K562 (cell line): ENCODE data around the gene RUNDC1. TPM values are rescaled to one million over a fixed set of nuclear protein-coding genes. Genes with fewer than 3 reads are reported as not detected.
A peak's percentile ranks its signal among the peaks of the same experiment; 100 is the strongest.

Source experiments
- ARID1B ChIP-seq: fragments of 450-650 bp; IDR thresholded peaks from 2 replicates; pipeline ENCODE4 v1.6.1; 2016; ENCODE audit warnings: antibody characterized with exemption, mild to moderate bottlenecking, inconsistent platforms
- CBX5 ChIP-seq: IDR thresholded peaks from 2 replicates; pipeline ENCODE4 v1.6.1; 2014; ENCODE audit warnings: low read depth, borderline replicate concordance
- FOXK1 ChIP-seq: sonication (generic); formaldehyde crosslinking; IDR thresholded peaks from 2 replicates; pipeline ENCODE4 v1.8.0; 2022; ENCODE audit warnings: missing genetic modification reagents, mild to moderate bottlenecking, borderline replicate concordance
- FOXM1 ChIP-seq, 2 experiments: fragments of 450-650 bp in 1 of 2; sonication (generic) in 1 of 2; formaldehyde crosslinking in 1 of 2; IDR thresholded peaks; 2 replicates each; pipeline versions ENCODE4 v1.6.1 to v1.9.0; 2017 to 2022; ENCODE audit warnings: low read depth in 2 of 2, mild to moderate bottlenecking in 2 of 2, missing genetic modification reagents in 1 of 2, moderate library complexity in 1 of 2
- HDAC1 ChIP-seq, 2 experiments: fragments of 450-650 bp; IDR thresholded peaks; 2 replicates each; pipeline ENCODE4 v1.6.1; 2016 to 2017; ENCODE audit warnings: inconsistent platforms in 1 of 2, mild to moderate bottlenecking in 1 of 2, moderate library complexity in 1 of 2
- MYC ChIP-seq, 2 experiments: fragments of 250-450 bp in 1 of 2; sonication (Bioruptor Pico) in 1 of 2; IDR thresholded peaks; 2 replicates each; pipeline versions ENCODE4 v1.5.1 to v1.6.1; 2012 to 2021; ENCODE audit warnings: low read depth in 2 of 2, borderline replicate concordance in 1 of 2, improper control_type of control experiment in 1 of 2, low read length in 1 of 2, mild to moderate bottlenecking in 1 of 2, moderate library complexity in 1 of 2
- NCOA6 ChIP-seq: fragments of 450-650 bp; IDR thresholded peaks from 2 replicates; pipeline ENCODE4 v1.6.1; 2017; ENCODE audit warnings: mild to moderate bottlenecking
- PCBP2 ChIP-seq: fragments of 200-400 bp; formaldehyde crosslinking; IDR thresholded peaks from 2 replicates; pipeline ENCODE4 v1.6.1; 2018; ENCODE audit warnings: low read length, low read depth, mild to moderate bottlenecking, moderate library complexity; ENCODE audit not compliant: poor library complexity, severe bottlenecking
- RHOXF2B ChIP-seq: fragments of 250-450 bp; sonication (Bioruptor Pico); conservative IDR thresholded peaks from 2 replicates; pipeline ENCODE4 v1.5.1; 2021
- THRAP3 ChIP-seq: fragments of 450-650 bp; IDR thresholded peaks from 2 replicates; pipeline ENCODE4 v1.6.1; 2016; ENCODE audit warnings: mild to moderate bottlenecking, inconsistent platforms, borderline replicate concordance
- XRCC5 ChIP-seq: fragments of 200-400 bp; formaldehyde crosslinking; IDR thresholded peaks from 2 replicates; pipeline ENCODE4 v1.6.1; 2017; ENCODE audit warnings: low read depth, mild to moderate bottlenecking, low read length
- ZC3H8 ChIP-seq: fragments of 450-650 bp; IDR thresholded peaks from 2 replicates; pipeline ENCODE4 v1.6.1; 2017
- ZNF184 ChIP-seq: sonication (generic); formaldehyde crosslinking; IDR thresholded peaks from 2 replicates; pipeline ENCODE4 v1.5.0; 2020; ENCODE audit warnings: missing genetic modification reagents
- polyA plus RNA-seq, 8 experiments: library from polyadenylated mRNA; depleted of rRNA in 4 of 8; stranded (reverse) in 5 of 8; unstranded in 3 of 8; fragments of >200 nt; fragmentation: Nextera tagmentation in 2 of 8; fragmentation: Illumina TruSeq in 1 of 8; extraction: Ambion mirVana in 2 of 8; extraction: Trizol in 1 of 8; gene quantifications; 2 replicates each; pipeline versions ENCODE4 v1.2.1 to v1.2.3, GENCODE V29; 2011 to 2014; ENCODE audit warnings: inconsistent platforms in 1 of 8, missing spikeins in 1 of 8
- total RNA-seq, 7 experiments: library from RNA; depleted of rRNA in 6 of 7; stranded (reverse); fragments of >200 nt in 6 of 7; fragmentation: Illumina TruSeq in 2 of 7; extraction: Trizol in 2 of 7; gene quantifications; 2 replicates each; pipeline versions ENCODE4 v1.2.1 to v1.2.3, GENCODE V29; 2011 to 2021; ENCODE audit warnings: low replicate concordance in 1 of 7
- TF ChIP-seq, protein P1 (sequence below): fragments of 450-650 bp; IDR thresholded peaks from 2 replicates; pipeline ENCODE4 v1.6.1; 2016; ENCODE audit warnings: mild to moderate bottlenecking, moderate library complexity

Gene RUNDC1
- total and polyA plus RNA-seq, 9 of the 15 experiments (the other 6 are each of a cell fraction or from before 2014, with no cell fraction given): 3.4 to 12.6 (median 9.4) TPM

DNA sequence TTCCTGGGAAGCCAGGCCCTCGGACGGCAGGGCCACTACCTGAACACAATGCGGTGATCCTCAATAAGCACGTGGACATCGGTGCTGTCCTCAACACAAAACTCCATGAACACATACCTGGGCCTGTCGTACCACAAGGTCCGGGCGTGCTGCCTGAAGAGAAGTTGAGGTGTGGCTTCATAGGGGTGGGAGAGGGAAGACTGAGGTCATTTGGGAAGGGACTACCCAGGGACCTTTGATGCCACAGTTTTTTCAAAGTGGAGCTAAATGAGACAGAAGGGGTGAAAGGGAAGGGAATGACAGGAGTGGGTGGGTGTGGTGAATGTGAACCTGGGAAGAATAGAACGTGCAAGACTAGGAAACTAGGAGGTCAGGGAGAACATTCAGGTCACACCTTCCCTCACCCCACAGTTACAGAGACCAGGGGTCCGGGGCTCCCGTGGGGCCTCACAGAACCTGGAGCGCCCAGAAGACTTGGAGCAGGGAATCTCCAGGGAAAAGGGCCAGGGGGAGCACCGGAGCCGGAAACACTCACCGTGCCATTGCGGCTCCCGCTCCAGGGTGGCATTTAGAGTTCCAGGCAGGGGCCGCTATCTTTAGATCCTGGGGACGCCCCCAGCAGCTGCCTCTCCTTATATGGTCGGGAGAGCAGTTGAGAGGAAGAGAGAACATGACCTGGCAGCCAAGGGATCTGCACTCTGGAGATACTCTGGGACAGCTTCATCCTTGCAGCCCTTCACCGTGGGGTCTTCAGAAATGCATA, 673 bp upstream of the RUNDC1 start, which contains the start of gene PTGES3L (continued):
- TF ChIP-seq FOXM1 (IDR thresholded peaks at IDR 0.05; ENCODE audit: low read depth) (no peak), FOXM1 (CRISPR knock-in tag; IDR thresholded peaks at IDR 0.05; ENCODE audit: low read depth) (no peak), MYC (IDR thresholded peaks at IDR 0.05; ENCODE audit: low read depth, low read length) (0 out of 2 replicates have a peak, but pooled peaks have one; percentile 50), MYC (CRISPR knock-in tag; IDR thresholded peaks at IDR 0.05; ENCODE audit: borderline replicate concordance, low read depth) (no peak), FOXK1 (CRISPR knock-in tag) (no peak), ZNF184 (CRISPR knock-in tag) (no peak), CBX5 (no peak), XRCC5 (no peak; the same call in 1 of the 2 replicates), ZC3H8 (peak; percentile 12; the same call in 1 of the 2 replicates), RHOXF2B (CRISPR knock-in tag) (no peak), HDAC1 (IDR thresholded peaks at IDR 0.05) (no peak), ARID1B (peak; percentile 16; the same call in 1 of the 2 replicates), THRAP3 (no peak), NCOA6 (no peak), PCBP2 (no peak)
- TF ChIP-seq, protein P1, sequence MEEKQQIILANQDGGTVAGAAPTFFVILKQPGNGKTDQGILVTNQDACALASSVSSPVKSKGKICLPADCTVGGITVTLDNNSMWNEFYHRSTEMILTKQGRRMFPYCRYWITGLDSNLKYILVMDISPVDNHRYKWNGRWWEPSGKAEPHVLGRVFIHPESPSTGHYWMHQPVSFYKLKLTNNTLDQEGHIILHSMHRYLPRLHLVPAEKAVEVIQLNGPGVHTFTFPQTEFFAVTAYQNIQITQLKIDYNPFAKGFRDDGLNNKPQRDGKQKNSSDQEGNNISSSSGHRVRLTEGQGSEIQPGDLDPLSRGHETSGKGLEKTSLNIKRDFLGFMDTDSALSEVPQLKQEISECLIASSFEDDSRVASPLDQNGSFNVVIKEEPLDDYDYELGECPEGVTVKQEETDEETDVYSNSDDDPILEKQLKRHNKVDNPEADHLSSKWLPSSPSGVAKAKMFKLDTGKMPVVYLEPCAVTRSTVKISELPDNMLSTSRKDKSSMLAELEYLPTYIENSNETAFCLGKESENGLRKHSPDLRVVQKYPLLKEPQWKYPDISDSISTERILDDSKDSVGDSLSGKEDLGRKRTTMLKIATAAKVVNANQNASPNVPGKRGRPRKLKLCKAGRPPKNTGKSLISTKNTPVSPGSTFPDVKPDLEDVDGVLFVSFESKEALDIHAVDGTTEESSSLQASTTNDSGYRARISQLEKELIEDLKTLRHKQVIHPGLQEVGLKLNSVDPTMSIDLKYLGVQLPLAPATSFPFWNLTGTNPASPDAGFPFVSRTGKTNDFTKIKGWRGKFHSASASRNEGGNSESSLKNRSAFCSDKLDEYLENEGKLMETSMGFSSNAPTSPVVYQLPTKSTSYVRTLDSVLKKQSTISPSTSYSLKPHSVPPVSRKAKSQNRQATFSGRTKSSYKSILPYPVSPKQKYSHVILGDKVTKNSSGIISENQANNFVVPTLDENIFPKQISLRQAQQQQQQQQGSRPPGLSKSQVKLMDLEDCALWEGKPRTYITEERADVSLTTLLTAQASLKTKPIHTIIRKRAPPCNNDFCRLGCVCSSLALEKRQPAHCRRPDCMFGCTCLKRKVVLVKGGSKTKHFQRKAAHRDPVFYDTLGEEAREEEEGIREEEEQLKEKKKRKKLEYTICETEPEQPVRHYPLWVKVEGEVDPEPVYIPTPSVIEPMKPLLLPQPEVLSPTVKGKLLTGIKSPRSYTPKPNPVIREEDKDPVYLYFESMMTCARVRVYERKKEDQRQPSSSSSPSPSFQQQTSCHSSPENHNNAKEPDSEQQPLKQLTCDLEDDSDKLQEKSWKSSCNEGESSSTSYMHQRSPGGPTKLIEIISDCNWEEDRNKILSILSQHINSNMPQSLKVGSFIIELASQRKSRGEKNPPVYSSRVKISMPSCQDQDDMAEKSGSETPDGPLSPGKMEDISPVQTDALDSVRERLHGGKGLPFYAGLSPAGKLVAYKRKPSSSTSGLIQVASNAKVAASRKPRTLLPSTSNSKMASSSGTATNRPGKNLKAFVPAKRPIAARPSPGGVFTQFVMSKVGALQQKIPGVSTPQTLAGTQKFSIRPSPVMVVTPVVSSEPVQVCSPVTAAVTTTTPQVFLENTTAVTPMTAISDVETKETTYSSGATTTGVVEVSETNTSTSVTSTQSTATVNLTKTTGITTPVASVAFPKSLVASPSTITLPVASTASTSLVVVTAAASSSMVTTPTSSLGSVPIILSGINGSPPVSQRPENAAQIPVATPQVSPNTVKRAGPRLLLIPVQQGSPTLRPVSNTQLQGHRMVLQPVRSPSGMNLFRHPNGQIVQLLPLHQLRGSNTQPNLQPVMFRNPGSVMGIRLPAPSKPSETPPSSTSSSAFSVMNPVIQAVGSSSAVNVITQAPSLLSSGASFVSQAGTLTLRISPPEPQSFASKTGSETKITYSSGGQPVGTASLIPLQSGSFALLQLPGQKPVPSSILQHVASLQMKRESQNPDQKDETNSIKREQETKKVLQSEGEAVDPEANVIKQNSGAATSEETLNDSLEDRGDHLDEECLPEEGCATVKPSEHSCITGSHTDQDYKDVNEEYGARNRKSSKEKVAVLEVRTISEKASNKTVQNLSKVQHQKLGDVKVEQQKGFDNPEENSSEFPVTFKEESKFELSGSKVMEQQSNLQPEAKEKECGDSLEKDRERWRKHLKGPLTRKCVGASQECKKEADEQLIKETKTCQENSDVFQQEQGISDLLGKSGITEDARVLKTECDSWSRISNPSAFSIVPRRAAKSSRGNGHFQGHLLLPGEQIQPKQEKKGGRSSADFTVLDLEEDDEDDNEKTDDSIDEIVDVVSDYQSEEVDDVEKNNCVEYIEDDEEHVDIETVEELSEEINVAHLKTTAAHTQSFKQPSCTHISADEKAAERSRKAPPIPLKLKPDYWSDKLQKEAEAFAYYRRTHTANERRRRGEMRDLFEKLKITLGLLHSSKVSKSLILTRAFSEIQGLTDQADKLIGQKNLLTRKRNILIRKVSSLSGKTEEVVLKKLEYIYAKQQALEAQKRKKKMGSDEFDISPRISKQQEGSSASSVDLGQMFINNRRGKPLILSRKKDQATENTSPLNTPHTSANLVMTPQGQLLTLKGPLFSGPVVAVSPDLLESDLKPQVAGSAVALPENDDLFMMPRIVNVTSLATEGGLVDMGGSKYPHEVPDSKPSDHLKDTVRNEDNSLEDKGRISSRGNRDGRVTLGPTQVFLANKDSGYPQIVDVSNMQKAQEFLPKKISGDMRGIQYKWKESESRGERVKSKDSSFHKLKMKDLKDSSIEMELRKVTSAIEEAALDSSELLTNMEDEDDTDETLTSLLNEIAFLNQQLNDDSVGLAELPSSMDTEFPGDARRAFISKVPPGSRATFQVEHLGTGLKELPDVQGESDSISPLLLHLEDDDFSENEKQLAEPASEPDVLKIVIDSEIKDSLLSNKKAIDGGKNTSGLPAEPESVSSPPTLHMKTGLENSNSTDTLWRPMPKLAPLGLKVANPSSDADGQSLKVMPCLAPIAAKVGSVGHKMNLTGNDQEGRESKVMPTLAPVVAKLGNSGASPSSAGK: peak; percentile 93
